Panc1 (cell line): ENCODE measurements around the gene HINT3. TPM values are rescaled to one million over a fixed set of nuclear protein-coding genes. Genes with fewer than 3 reads are reported as not detected.

ENCODE experiments used
- ATAC-seq: fragments of 200-7000 bp; cut with Tn5 transposase; 2 replicates; pipeline ENCODE4 v1.9.1; 2020; ENCODE audit warnings: mild to moderate bottlenecking, moderate library complexity
- BruUV-seq: library from RNA; stranded (reverse); fragments of 400-500 nt; replicated peaks from 2 replicates; lab custom pipeline; 2021; lab: Mats Ljungman, UMichigan
- CTCF ChIA-PET: fragments of 300-600 bp; sonication (Branson Sonifier 250); formaldehyde crosslinking; loops from one replicate; lab custom pipeline; 2022; ENCODE audit warnings: antibody characterized with exemption; lab: Charles Lee
- POLR2A ChIA-PET: fragments of 300-600 bp; sonication (Branson Sonifier 250); formaldehyde crosslinking; loops from one replicate; lab custom pipeline; 2022; ENCODE audit warnings: antibody characterized with exemption; lab: Charles Lee
- DNase-seq: peaks from one replicate; pipeline ENCODE4 v3.0.0-alpha.2; 2010; ENCODE audit warnings: low read depth, low spot score
- H3K27ac ChIP-seq: 2 replicates; pipeline ENCODE4 v1.5.1; 2011; ENCODE audit warnings: mild to moderate bottlenecking, low read length, inconsistent platforms
- H3K27me3 ChIP-seq: fragments of 200-500 bp; sonication (Bioruptor generic); 2 replicates; pipeline ENCODE4 v1.6.0; 2014; ENCODE audit warnings: low read length, inconsistent platforms; ENCODE audit not compliant: control insufficient read depth, insufficient read depth
- H3K36me3 ChIP-seq: fragments of 200-500 bp; sonication (Bioruptor generic); 2 replicates; pipeline ENCODE4 v1.5.1; 2014; ENCODE audit warnings: inconsistent platforms, mild to moderate bottlenecking, low read length, moderate library complexity; ENCODE audit not compliant: control insufficient read depth, insufficient read depth
- H3K4me1 ChIP-seq: 2 replicates; pipeline ENCODE4 v1.5.1; 2011; ENCODE audit warnings: inconsistent platforms, mild to moderate bottlenecking, low read length, moderate library complexity; ENCODE audit not compliant: control insufficient read depth, insufficient read depth
- H3K4me3 ChIP-seq, 2 experiments: 2 replicates each; pipeline ENCODE4 v1.5.1; 2011 to 2012; ENCODE audit warnings: low read depth in 2 of 2, low read length in 2 of 2, mild to moderate bottlenecking in 2 of 2, inconsistent platforms in 1 of 2, moderate library complexity in 1 of 2
- H3K9me3 ChIP-seq: fragments of 200-500 bp; sonication (Bioruptor generic); 2 replicates; pipeline ENCODE4 v1.5.1; 2014; ENCODE audit warnings: low read depth, mild to moderate bottlenecking, inconsistent platforms, low read length, moderate library complexity; ENCODE audit not compliant: control insufficient read depth, insufficient read depth
- POLR2AphosphoS5 ChIP-seq: IDR thresholded peaks from 2 replicates; pipeline ENCODE4 v1.6.1; 2012; ENCODE audit warnings: mild to moderate bottlenecking, low read depth, low read length, moderate library complexity
- REST ChIP-seq, 2 experiments: IDR thresholded peaks; 2 replicates each; pipeline ENCODE4 v1.6.1; 2011 to 2012; ENCODE audit warnings: low read depth in 2 of 2, control low read depth in 1 of 2, low read length in 1 of 2, mild to moderate bottlenecking in 1 of 2, moderate library complexity in 1 of 2; ENCODE audit not compliant: insufficient read depth in 1 of 2
- SIN3A ChIP-seq: IDR thresholded peaks from 2 replicates; pipeline ENCODE4 v1.6.1; 2012; ENCODE audit warnings: low read depth, mild to moderate bottlenecking, low read length, moderate library complexity, borderline replicate concordance; ENCODE audit not compliant: insufficient read depth
- TCF7L2 ChIP-seq: IDR thresholded peaks from 2 replicates; pipeline ENCODE4 v1.6.1; 2011; ENCODE audit warnings: mild to moderate bottlenecking, low read depth, low read length, inconsistent platforms
- in situ Hi-C: cut with HindIII; loops from 2 replicates; pipeline ENCODE4 v1.10.0; 2016; ENCODE audit warnings: low sequenced_read_pairs, low pct_unique_long_range_greater_than_20kb
- intact Hi-C: fragments of 100-400 bp; cut with micrococcal nuclease; formaldehyde crosslinking; loops from one replicate; pipeline ENCODE4 v1.10.0; 2022; ENCODE audit not compliant: unreplicated experiment
- total RNA-seq: library from RNA; stranded (reverse); gene quantifications from one replicate; pipeline ENCODE4 v1.2.1, GENCODE V29; 2021; ENCODE audit not compliant: unreplicated experiment
- TF ChIP-seq, protein P1 (sequence below): fragments of 450-650 bp; IDR thresholded peaks from 2 replicates; pipeline ENCODE4 v1.5.1; 2017; ENCODE audit warnings: mild to moderate bottlenecking

HINT3 gene
- total RNA-seq, 1 experiment from 2014 or later: 11.5 TPM

DNA sequence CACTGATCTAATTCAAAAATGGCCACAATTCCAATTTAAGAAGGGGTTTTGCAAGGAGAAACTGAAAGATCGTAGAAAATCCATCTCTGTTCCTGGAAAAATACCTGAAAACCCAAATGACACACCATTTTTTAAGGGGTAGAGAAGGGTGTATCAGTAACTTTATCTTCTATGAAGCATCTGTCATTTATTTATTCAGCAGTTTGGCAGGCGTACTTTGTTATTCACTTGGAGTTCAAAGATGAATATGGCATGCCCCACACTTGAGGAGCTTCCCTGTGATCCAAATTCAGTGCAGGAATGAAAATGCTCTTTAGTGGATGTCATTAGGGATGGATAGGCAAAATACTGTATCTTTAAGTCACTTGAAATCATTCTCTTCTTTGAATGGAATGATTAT lies 7.2 kb downstream of the HINT3 start:
- Histone ChIP-seq H3K4me1 (no peaks in the 10 kb centered on the region), H3K27me3 (no peaks in the 10 kb centered on the region), H3K36me3 (no peaks in the 10 kb centered on the region), H3K9me3 (no peaks in the 10 kb centered on the region), H3K4me3 (no peak overlapping the region), H3K27ac (no peak overlapping the region)
- in situ Hi-C loops (no loop called here), intact Hi-C loops (no loop called here)
- ChIA-PET CTCF (no interaction called here), POLR2A (no interaction called here)
- no peak for TF ChIP-seq REST (IDR thresholded peaks at IDR 0.05; ENCODE audit: insufficient read depth in 1 of 2, low read depth in 2 of 2, low read length in 1 of 2)
- TF ChIP-seq, protein P1, sequence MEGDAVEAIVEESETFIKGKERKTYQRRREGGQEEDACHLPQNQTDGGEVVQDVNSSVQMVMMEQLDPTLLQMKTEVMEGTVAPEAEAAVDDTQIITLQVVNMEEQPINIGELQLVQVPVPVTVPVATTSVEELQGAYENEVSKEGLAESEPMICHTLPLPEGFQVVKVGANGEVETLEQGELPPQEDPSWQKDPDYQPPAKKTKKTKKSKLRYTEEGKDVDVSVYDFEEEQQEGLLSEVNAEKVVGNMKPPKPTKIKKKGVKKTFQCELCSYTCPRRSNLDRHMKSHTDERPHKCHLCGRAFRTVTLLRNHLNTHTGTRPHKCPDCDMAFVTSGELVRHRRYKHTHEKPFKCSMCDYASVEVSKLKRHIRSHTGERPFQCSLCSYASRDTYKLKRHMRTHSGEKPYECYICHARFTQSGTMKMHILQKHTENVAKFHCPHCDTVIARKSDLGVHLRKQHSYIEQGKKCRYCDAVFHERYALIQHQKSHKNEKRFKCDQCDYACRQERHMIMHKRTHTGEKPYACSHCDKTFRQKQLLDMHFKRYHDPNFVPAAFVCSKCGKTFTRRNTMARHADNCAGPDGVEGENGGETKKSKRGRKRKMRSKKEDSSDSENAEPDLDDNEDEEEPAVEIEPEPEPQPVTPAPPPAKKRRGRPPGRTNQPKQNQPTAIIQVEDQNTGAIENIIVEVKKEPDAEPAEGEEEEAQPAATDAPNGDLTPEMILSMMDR: no peak
- no peak for TF ChIP-seq POLR2AphosphoS5
- no peak for TF ChIP-seq TCF7L2
- no peak for TF ChIP-seq SIN3A
- no peak for ATAC-seq
- no peak for DNase-seq
- BruUV-seq: no TSS peak

GRCh38 chr6:125966569-125966968 lies 10.0 kb downstream of the HINT3 start:
- ChIA-PET POLR2A (no interaction called here), CTCF (no interaction called here)
- H3K9me3 ChIP-seq: no peaks in the 10 kb centered on the region
- in situ Hi-C loops (no loop called here), intact Hi-C loops (no loop called here)
- no peak for ATAC-seq
- H3K27ac ChIP-seq: no peak overlapping the region
- no peak for DNase-seq
- H3K27me3 ChIP-seq: no peaks in the 10 kb centered on the region
- no peak for TF ChIP-seq TCF7L2
- no peak for TF ChIP-seq SIN3A
- TF ChIP-seq POLR2AphosphoS5: no peak
- no peak for TF ChIP-seq REST (IDR thresholded peaks at IDR 0.05; ENCODE audit: insufficient read depth in 1 of 2, low read depth in 2 of 2, low read length in 1 of 2)
- TF ChIP-seq, protein P1: no peak
- no TSS peak for BruUV-seq
- no peaks in the 10 kb centered on the region for H3K36me3 ChIP-seq
- no peak overlapping the region for H3K4me3 ChIP-seq
- no peaks in the 10 kb centered on the region for H3K4me1 ChIP-seq
